GM19099 (cell line): ENCODE data around the gene EHMT1.
A peak's percentile ranks its signal among the peaks of the same experiment; 100 is the strongest.

Experiments used
- POLR2A ChIP-seq: IDR thresholded peaks from 3 replicates; pipeline ENCODE4 v1.6.1; 2011; ENCODE audit warnings: low read depth; ENCODE audit not compliant: insufficient read length; ENCODE audit errors: extremely low read depth

The EHMT1 gene

GRCh38 chr9:137738182-137738696 lies 119.4 kb downstream of the EHMT1 start:
- TF ChIP-seq POLR2A = peak; percentile 13

- TF ChIP-seq POLR2A = no peak
These were observed 119.9 kb downstream of the EHMT1 start for GRCh38 chr9:137738703-137739102.

- TF ChIP-seq POLR2A = no peak
These were observed 120.8 kb downstream of the EHMT1 start for GRCh38 chr9:137739371-137740309.

- TF ChIP-seq POLR2A = no peak
These were observed 121.5 kb downstream of the EHMT1 start for GRCh38 chr9:137740312-137740711.

GRCh38 chr9:137741330-137741729 lies 122.5 kb downstream of the EHMT1 start:
- no peak for TF ChIP-seq POLR2A

GRCh38 chr9:137742698-137743097 lies 123.9 kb downstream of the EHMT1 start:
- TF ChIP-seq POLR2A = no peak

GRCh38 chr9:137743695-137744094 lies 124.9 kb downstream of the EHMT1 start:
- no peak for TF ChIP-seq POLR2A

- no peak for TF ChIP-seq POLR2A
These were observed 125.9 kb downstream of the EHMT1 start for GRCh38 chr9:137744632-137745183.

- TF ChIP-seq POLR2A = peak; percentile 51
These were observed 126.8 kb downstream of the EHMT1 start for GRCh38 chr9:137745541-137745991.

GRCh38 chr9:137748311-137748710 lies 129.5 kb downstream of the EHMT1 start:
- no peak for TF ChIP-seq POLR2A

GRCh38 chr9:137748741-137749140 lies 129.9 kb downstream of the EHMT1 start:
- TF ChIP-seq POLR2A = no peak

- TF ChIP-seq POLR2A = no peak
These were observed 130.7 kb downstream of the EHMT1 start for GRCh38 chr9:137749511-137749910.

GRCh38 chr9:137750007-137750406 lies 131.2 kb downstream of the EHMT1 start:
- TF ChIP-seq POLR2A = no peak

GRCh38 chr9:137750566-137750965 lies 131.8 kb downstream of the EHMT1 start:
- TF ChIP-seq POLR2A = no peak

GRCh38 chr9:137751616-137752015 lies 132.8 kb downstream of the EHMT1 start:
- TF ChIP-seq POLR2A = no peak

- TF ChIP-seq POLR2A = no peak
These were observed 133.6 kb downstream of the EHMT1 start for GRCh38 chr9:137752426-137752825.

GRCh38 chr9:137753192-137753765 lies 134.5 kb downstream of the EHMT1 start:
- no peak for TF ChIP-seq POLR2A
